ENCODE results near the gene GCDH. TPM values are rescaled to one million over a fixed set of nuclear protein-coding genes. Genes with fewer than 3 reads are reported as not detected.
"Not testable (repeated sequence)": the region's sequence is repeated elsewhere in the genome, so short reads cannot be mapped to it uniquely, and the experiment has no call there.

The GCDH gene
- total RNA-seq, 1 donor from 2014 or later, result 46.8 TPM

GRCh38 chr19:12888006-12888603 is 2.9 kb upstream of the GCDH start:
- peaks cover 43% of the 10 kb centered on the region for H3K27me3 Mint-ChIP-seq

GRCh38 chr19:12890299-12890786 is 617 bp upstream of the GCDH start:
- not testable (repeated sequence) for H3K4me1 Mint-ChIP-seq (ENCODE audit: unreplicated experiment); H3K9me3 Mint-ChIP-seq
- H3K4me3 Mint-ChIP-seq, result peak overlapping the region; percentile 99

More at GRCh38 chr19:12888006-12888603, 2.9 kb upstream of the GCDH start:
- Mint-ChIP-seq H3K27ac (no peak overlapping the region), H3K9me3 (no peaks in the 10 kb centered on the region), H3K4me3 (no peak overlapping the region), H3K36me3 (no peaks in the 10 kb centered on the region), H3K4me1 (ENCODE audit: unreplicated experiment) (peaks cover 9% of the 10 kb centered on the region)
- TF ChIP-seq CTCF (conservative IDR thresholded peaks at IDR 0.05), result no peak
- no peak for DNase-seq (ENCODE audit: extremely low spot score, unreplicated experiment)

GRCh38 chr19:12891553-12892021 is 627 bp downstream of the GCDH start:
- peaks cover 9% of the 10 kb centered on the region for H3K4me1 Mint-ChIP-seq (ENCODE audit: unreplicated experiment)
- no peak for DNase-seq (ENCODE audit: extremely low spot score, unreplicated experiment)
- peaks cover 5% of the 10 kb centered on the region for H3K36me3 Mint-ChIP-seq
- no peaks in the 10 kb centered on the region for H3K9me3 Mint-ChIP-seq
- TF ChIP-seq CTCF (conservative IDR thresholded peaks at IDR 0.05), result no peak
- H3K27ac Mint-ChIP-seq, result peak overlapping the region; percentile 92
- H3K4me3 Mint-ChIP-seq, result peak overlapping the region; percentile 99
- H3K27me3 Mint-ChIP-seq, result peaks cover 15% of the 10 kb centered on the region

More at GRCh38 chr19:12890299-12890786, 617 bp upstream of the GCDH start:
- not testable (repeated sequence) for H3K36me3 Mint-ChIP-seq; DNase-seq (ENCODE audit: extremely low spot score, unreplicated experiment)
- H3K27me3 Mint-ChIP-seq, result peaks cover 21% of the 10 kb centered on the region
- H3K27ac Mint-ChIP-seq, result peak overlapping the region; percentile 92

GRCh38 chr19:12893582-12893981 is 2.6 kb downstream of the GCDH start:
- Mint-ChIP-seq H3K27ac (no peak overlapping the region), H3K4me3 (peak overlapping the region; percentile 62)
- DNase-seq (ENCODE audit: extremely low spot score, unreplicated experiment), result no peak

GRCh38 chr19:12896460-12896859 is 5.5 kb downstream of the GCDH start:
- Mint-ChIP-seq H3K9me3 (no peaks in the 10 kb centered on the region), H3K27ac (no peak overlapping the region), H3K4me1 (ENCODE audit: unreplicated experiment) (no peaks in the 10 kb centered on the region), H3K27me3 (no peaks in the 10 kb centered on the region), H3K4me3 (no peak overlapping the region), H3K36me3 (peaks cover 5% of the 10 kb centered on the region)
- no peak for DNase-seq (ENCODE audit: extremely low spot score, unreplicated experiment)
- TF ChIP-seq CTCF (conservative IDR thresholded peaks at IDR 0.05), result no peak

More at GRCh38 chr19:12893582-12893981, 2.6 kb downstream of the GCDH start:
- peaks cover 5% of the 10 kb centered on the region for H3K36me3 Mint-ChIP-seq
- no peaks in the 10 kb centered on the region for H3K9me3 Mint-ChIP-seq
- TF ChIP-seq CTCF (conservative IDR thresholded peaks at IDR 0.05), result no peak
- no peaks in the 10 kb centered on the region for H3K27me3 Mint-ChIP-seq
- H3K4me1 Mint-ChIP-seq (ENCODE audit: unreplicated experiment), result peaks cover 9% of the 10 kb centered on the region

- H3K4me3 Mint-ChIP-seq, result no peak overlapping the region
- peaks cover under 1% of the 10 kb centered on the region for H3K36me3 Mint-ChIP-seq
- no peaks in the 10 kb centered on the region for H3K4me1 Mint-ChIP-seq (ENCODE audit: unreplicated experiment)
- no peak for TF ChIP-seq CTCF (conservative IDR thresholded peaks at IDR 0.05)
- DNase-seq (ENCODE audit: extremely low spot score, unreplicated experiment), result no peak
- no peak overlapping the region for H3K27ac Mint-ChIP-seq
- H3K27me3 Mint-ChIP-seq, result no peaks in the 10 kb centered on the region
- H3K9me3 Mint-ChIP-seq, result no peaks in the 10 kb centered on the region
Measured at GRCh38 chr19:12899891-12900518, 9.0 kb downstream of the GCDH start.
